ENCODE data around the gene SEMA3A. TPM values are rescaled to one million over a fixed set of nuclear protein-coding genes. Genes with fewer than 3 reads are reported as not detected.

Gene SEMA3A
- total and polyA plus RNA-seq, 2 of the 13 experiments (the other 11 are each of a cell fraction or from before 2014, with no cell fraction given) = 0.29 to 1.2 TPM

- TF ChIP-seq ATM (IDR thresholded peaks at IDR 0.05; ENCODE audit: borderline replicate concordance) (no peak), RNF2 (conservative IDR thresholded peaks at IDR 0.05; ENCODE audit: low read depth) (no peak), KLF13 (CRISPR knock-in tag; IDR thresholded peaks at IDR 0.05) (no peak), FUBP1 (CRISPR knock-in tag; IDR thresholded peaks at IDR 0.05; ENCODE audit: borderline replicate concordance) (no peak), SIX4 (CRISPR knock-in tag; IDR thresholded peaks at IDR 0.05) (no peak), NAIF1 (CRISPR knock-in tag; IDR thresholded peaks at IDR 0.05; ENCODE audit: borderline replicate concordance) (no peak), POLR2G (IDR thresholded peaks at IDR 0.05; ENCODE audit: low read depth, low read length) (no peak), ZBTB7B (CRISPR knock-in tag; IDR thresholded peaks at IDR 0.05) (no peak), MIXL1 (CRISPR knock-in tag; IDR thresholded peaks at IDR 0.05) (peak; percentile 80), ZNF530 (CRISPR knock-in tag; IDR thresholded peaks at IDR 0.05; ENCODE audit: low read depth) (no peak), NCOA2 (CRISPR knock-in tag; IDR thresholded peaks at IDR 0.05) (no peak), ZNF790 (CRISPR knock-in tag; IDR thresholded peaks at IDR 0.05; ENCODE audit: borderline replicate concordance) (no peak), TOE1 (CRISPR knock-in tag; IDR thresholded peaks at IDR 0.05) (no peak), ZNF557 (CRISPR knock-in tag; IDR thresholded peaks at IDR 0.05) (no peak), ZNF350 (CRISPR knock-in tag; IDR thresholded peaks at IDR 0.05; ENCODE audit: borderline replicate concordance, low read depth) (no peak), PAXIP1 (CRISPR knock-in tag; conservative IDR thresholded peaks at IDR 0.05) (peak; percentile 74), PRPF4 (IDR thresholded peaks at IDR 0.05; ENCODE audit: low read depth, low read length, poor library complexity, severe bottlenecking) (no peak)
- TF ChIP-seq, protein P1, sequence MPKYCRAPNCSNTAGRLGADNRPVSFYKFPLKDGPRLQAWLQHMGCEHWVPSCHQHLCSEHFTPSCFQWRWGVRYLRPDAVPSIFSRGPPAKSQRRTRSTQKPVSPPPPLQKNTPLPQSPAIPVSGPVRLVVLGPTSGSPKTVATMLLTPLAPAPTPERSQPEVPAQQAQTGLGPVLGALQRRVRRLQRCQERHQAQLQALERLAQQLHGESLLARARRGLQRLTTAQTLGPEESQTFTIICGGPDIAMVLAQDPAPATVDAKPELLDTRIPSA (CRISPR knock-in tag; IDR thresholded peaks at IDR 0.05; ENCODE audit: borderline replicate concordance) = no peak
- TF ChIP-seq, protein P2, sequence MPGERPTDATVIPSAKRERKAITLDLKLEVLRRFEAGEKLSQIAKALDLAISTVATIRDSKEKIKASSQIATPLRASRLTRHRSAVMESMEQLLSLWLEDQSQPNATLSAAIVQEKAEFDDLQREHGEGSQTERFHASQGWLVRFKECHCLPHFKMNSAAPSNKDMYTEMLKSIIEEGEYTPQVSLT (CRISPR knock-in tag; IDR thresholded peaks at IDR 0.05; ENCODE audit: borderline replicate concordance, low read depth) = no peak
- TF ChIP-seq, protein P3, sequence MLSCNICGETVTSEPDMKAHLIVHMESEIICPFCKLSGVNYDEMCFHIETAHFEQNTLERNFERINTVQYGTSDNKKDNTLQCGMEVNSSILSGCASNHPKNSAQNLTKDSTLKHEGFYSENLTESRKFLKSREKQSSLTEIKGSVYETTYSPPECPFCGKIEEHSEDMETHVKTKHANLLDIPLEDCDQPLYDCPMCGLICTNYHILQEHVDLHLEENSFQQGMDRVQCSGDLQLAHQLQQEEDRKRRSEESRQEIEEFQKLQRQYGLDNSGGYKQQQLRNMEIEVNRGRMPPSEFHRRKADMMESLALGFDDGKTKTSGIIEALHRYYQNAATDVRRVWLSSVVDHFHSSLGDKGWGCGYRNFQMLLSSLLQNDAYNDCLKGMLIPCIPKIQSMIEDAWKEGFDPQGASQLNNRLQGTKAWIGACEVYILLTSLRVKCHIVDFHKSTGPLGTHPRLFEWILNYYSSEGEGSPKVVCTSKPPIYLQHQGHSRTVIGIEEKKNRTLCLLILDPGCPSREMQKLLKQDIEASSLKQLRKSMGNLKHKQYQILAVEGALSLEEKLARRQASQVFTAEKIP (CRISPR knock-in tag; IDR thresholded peaks at IDR 0.05; ENCODE audit: borderline replicate concordance) = no peak
- TF ChIP-seq, protein P4, sequence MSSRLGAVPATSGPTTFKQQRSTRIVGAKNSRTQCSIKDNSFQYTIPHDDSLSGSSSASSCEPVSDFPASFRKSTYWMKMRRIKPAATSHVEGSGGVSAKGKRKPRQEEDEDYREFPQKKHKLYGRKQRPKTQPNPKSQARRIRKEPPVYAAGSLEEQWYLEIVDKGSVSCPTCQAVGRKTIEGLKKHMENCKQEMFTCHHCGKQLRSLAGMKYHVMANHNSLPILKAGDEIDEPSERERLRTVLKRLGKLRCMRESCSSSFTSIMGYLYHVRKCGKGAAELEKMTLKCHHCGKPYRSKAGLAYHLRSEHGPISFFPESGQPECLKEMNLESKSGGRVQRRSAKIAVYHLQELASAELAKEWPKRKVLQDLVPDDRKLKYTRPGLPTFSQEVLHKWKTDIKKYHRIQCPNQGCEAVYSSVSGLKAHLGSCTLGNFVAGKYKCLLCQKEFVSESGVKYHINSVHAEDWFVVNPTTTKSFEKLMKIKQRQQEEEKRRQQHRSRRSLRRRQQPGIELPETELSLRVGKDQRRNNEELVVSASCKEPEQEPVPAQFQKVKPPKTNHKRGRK (CRISPR knock-in tag; IDR thresholded peaks at IDR 0.05) = no peak
Observed at GRCh38 chr7:84040355-84040754, 154.2 kb downstream of the SEMA3A start (continued).
